HepG2 (cell line): ENCODE data around the gene TYMP. TPM values are rescaled to one million over a fixed set of nuclear protein-coding genes. Genes with fewer than 3 reads are reported as not detected.

ENCODE experiments used
- CHD2 ChIP-seq: IDR thresholded peaks from 2 replicates; pipeline ENCODE4 v1.6.1; 2011; ENCODE audit warnings: low read depth, low read length, improper control_type of control experiment
- ELF1 ChIP-seq: sonication (generic); formaldehyde crosslinking; IDR thresholded peaks from 2 replicates; pipeline ENCODE4 v1.4.0; 2020; ENCODE audit warnings: missing genetic modification reagents
- EP300 ChIP-seq, 3 experiments: sonication (generic) in 1 of 3; formaldehyde crosslinking in 1 of 3; IDR thresholded peaks; 2 replicates each; pipeline versions ENCODE4 v1.5.1 to v1.6.1; 2011 to 2020; ENCODE audit warnings: low read depth in 2 of 3, low read length in 2 of 3, borderline replicate concordance in 1 of 3, improper control_type of control experiment in 1 of 3, mild to moderate bottlenecking in 1 of 3, missing genetic modification reagents in 1 of 3, moderate library complexity in 1 of 3
- GLMP ChIP-seq: sonication (generic); formaldehyde crosslinking; IDR thresholded peaks from 2 replicates; pipeline ENCODE4 v1.9.0; 2021; ENCODE audit warnings: missing genetic modification reagents, mild to moderate bottlenecking, borderline replicate concordance
- GTF3A ChIP-seq: sonication (generic); formaldehyde crosslinking; conservative IDR thresholded peaks from 2 replicates; pipeline ENCODE4 v1.4.0; 2020; ENCODE audit warnings: mild to moderate bottlenecking, missing genetic modification reagents
- MAZ ChIP-seq, 2 experiments: sonication (generic) in 1 of 2; formaldehyde crosslinking in 1 of 2; IDR thresholded peaks; 2 replicates each; pipeline versions ENCODE4 v1.5.0 to v1.6.1; 2012 to 2020; ENCODE audit warnings: low read depth in 2 of 2, mild to moderate bottlenecking in 2 of 2, borderline replicate concordance in 1 of 2, improper control_type of control experiment in 1 of 2, low read length in 1 of 2, missing genetic modification reagents in 1 of 2, moderate library complexity in 1 of 2
- NR2F6 ChIP-seq, 2 experiments: IDR thresholded peaks; 2 replicates each; pipeline ENCODE4 v1.6.1; 2016; ENCODE audit warnings: antibody characterized with exemption in 1 of 2, mild to moderate bottlenecking in 1 of 2
- RBM22 ChIP-seq: fragments of 200-400 bp; formaldehyde crosslinking; optimal IDR thresholded peaks from 2 replicates; pipeline ENCODE3; 2017; ENCODE audit warnings: mild to moderate bottlenecking, low read length, moderate library complexity
- SCMH1 ChIP-seq: sonication (generic); formaldehyde crosslinking; IDR thresholded peaks from 2 replicates; pipeline ENCODE4 v1.9.0; 2021; ENCODE audit warnings: missing genetic modification reagents, mild to moderate bottlenecking, borderline replicate concordance
- TBP ChIP-seq: sonication (generic); formaldehyde crosslinking; IDR thresholded peaks from 2 replicates; pipeline ENCODE4 v1.5.0; 2020; ENCODE audit warnings: missing genetic modification reagents
- TIGD3 ChIP-seq: sonication (generic); formaldehyde crosslinking; IDR thresholded peaks from 2 replicates; pipeline ENCODE4 v1.5.1; 2020; ENCODE audit warnings: mild to moderate bottlenecking, missing genetic modification reagents, borderline replicate concordance
- TOE1 ChIP-seq: sonication (generic); formaldehyde crosslinking; IDR thresholded peaks from 2 replicates; pipeline ENCODE4 v1.4.0; 2020; ENCODE audit warnings: mild to moderate bottlenecking, missing genetic modification reagents
- ZNF12 ChIP-seq: sonication (generic); formaldehyde crosslinking; IDR thresholded peaks from 2 replicates; pipeline ENCODE4 v1.5.0; 2020; ENCODE audit warnings: missing genetic modification reagents
- ZNF350 ChIP-seq: sonication (generic); formaldehyde crosslinking; IDR thresholded peaks from 2 replicates; pipeline ENCODE4 v1.4.0; 2020; ENCODE audit warnings: mild to moderate bottlenecking, low read depth, missing genetic modification reagents, borderline replicate concordance
- ZNF382 ChIP-seq: sonication (generic); formaldehyde crosslinking; IDR thresholded peaks from 2 replicates; pipeline ENCODE4 v1.5.0; 2020; ENCODE audit warnings: missing genetic modification reagents, mild to moderate bottlenecking, borderline replicate concordance
- ZNF883 ChIP-seq: sonication (generic); formaldehyde crosslinking; IDR thresholded peaks from 2 replicates; pipeline ENCODE4 v1.5.1; 2020; ENCODE audit warnings: mild to moderate bottlenecking, missing genetic modification reagents; ENCODE audit errors: not compliant biosample characterization
- polyA plus RNA-seq, 8 experiments: library from polyadenylated mRNA; depleted of rRNA in 3 of 8; stranded (reverse) in 7 of 8; unstranded in 1 of 8; fragments of >200 nt; fragmentation: Illumina TruSeq in 4 of 8; extraction: Trizol in 4 of 8; gene quantifications; 2 replicates each; pipeline versions ENCODE4 v1.2.1 to v1.2.3, GENCODE V29; 2011 to 2016; ENCODE audit warnings: low read depth in 4 of 8, missing spikeins in 1 of 8, mixed read lengths in 1 of 8; ENCODE audit not compliant: insufficient read depth in 1 of 8
- total RNA-seq, 5 experiments: library from RNA; depleted of rRNA; stranded (reverse); fragments of >200 nt; fragmentation: Illumina TruSeq; extraction: Trizol; gene quantifications; 2 replicates each; pipeline ENCODE4 v1.2.3, GENCODE V29; 2016; ENCODE audit warnings: low read depth in 1 of 5
- TF ChIP-seq, protein P1 (sequence below): sonication (generic); formaldehyde crosslinking; IDR thresholded peaks from 2 replicates; pipeline ENCODE4 v1.5.0; 2020; ENCODE audit warnings: missing genetic modification reagents
- TF ChIP-seq, protein P2 (sequence below): sonication (generic); formaldehyde crosslinking; IDR thresholded peaks from 2 replicates; pipeline ENCODE4 v1.4.0; 2020; ENCODE audit warnings: mild to moderate bottlenecking, missing genetic modification reagents
- TF ChIP-seq, protein P3 (sequence below): sonication (generic); formaldehyde crosslinking; IDR thresholded peaks from 2 replicates; pipeline ENCODE4 v1.8.0; 2022; ENCODE audit warnings: mild to moderate bottlenecking, missing genetic modification reagents; ENCODE audit not compliant: insufficient replicate concordance

The TYMP gene
- total and polyA plus RNA-seq, 2 of the 13 experiments (the other 11 are each of a cell fraction or from before 2014, with no cell fraction given) = 3.9 to 4.3 TPM

GRCh38 chr22:50525104-50525857 lies 4.5 kb downstream of the TYMP start, which contains the start of gene SCO2 (continued):
- TF ChIP-seq, protein P1, sequence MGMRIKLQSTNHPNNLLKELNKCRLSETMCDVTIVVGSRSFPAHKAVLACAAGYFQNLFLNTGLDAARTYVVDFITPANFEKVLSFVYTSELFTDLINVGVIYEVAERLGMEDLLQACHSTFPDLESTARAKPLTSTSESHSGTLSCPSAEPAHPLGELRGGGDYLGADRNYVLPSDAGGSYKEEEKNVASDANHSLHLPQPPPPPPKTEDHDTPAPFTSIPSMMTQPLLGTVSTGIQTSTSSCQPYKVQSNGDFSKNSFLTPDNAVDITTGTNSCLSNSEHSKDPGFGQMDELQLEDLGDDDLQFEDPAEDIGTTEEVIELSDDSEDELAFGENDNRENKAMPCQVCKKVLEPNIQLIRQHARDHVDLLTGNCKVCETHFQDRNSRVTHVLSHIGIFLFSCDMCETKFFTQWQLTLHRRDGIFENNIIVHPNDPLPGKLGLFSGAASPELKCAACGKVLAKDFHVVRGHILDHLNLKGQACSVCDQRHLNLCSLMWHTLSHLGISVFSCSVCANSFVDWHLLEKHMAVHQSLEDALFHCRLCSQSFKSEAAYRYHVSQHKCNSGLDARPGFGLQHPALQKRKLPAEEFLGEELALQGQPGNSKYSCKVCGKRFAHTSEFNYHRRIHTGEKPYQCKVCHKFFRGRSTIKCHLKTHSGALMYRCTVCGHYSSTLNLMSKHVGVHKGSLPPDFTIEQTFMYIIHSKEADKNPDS (CRISPR knock-in tag) = 0 out of 2 replicates have a peak, but pooled peaks have one; percentile 43
- no peak for TF ChIP-seq NR2F6 (IDR thresholded peaks at IDR 0.05)
- no peak for TF ChIP-seq NR2F6 (CRISPR knock-in tag; IDR thresholded peaks at IDR 0.05)
- no peak for TF ChIP-seq GLMP
- TF ChIP-seq ELF1 (CRISPR knock-in tag) = peak; percentile 58
- TF ChIP-seq, protein P2, sequence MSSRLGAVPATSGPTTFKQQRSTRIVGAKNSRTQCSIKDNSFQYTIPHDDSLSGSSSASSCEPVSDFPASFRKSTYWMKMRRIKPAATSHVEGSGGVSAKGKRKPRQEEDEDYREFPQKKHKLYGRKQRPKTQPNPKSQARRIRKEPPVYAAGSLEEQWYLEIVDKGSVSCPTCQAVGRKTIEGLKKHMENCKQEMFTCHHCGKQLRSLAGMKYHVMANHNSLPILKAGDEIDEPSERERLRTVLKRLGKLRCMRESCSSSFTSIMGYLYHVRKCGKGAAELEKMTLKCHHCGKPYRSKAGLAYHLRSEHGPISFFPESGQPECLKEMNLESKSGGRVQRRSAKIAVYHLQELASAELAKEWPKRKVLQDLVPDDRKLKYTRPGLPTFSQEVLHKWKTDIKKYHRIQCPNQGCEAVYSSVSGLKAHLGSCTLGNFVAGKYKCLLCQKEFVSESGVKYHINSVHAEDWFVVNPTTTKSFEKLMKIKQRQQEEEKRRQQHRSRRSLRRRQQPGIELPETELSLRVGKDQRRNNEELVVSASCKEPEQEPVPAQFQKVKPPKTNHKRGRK (CRISPR knock-in tag) = 0 out of 2 replicates have a peak, but pooled peaks have one; percentile 40
- TF ChIP-seq SCMH1 (CRISPR knock-in tag) = no peak
- no peak for TF ChIP-seq EP300 (IDR thresholded peaks at IDR 0.05; ENCODE audit: low read depth in 2 of 2, low read length in 2 of 2)
- no peak for TF ChIP-seq EP300 (CRISPR knock-in tag; IDR thresholded peaks at IDR 0.05; ENCODE audit: borderline replicate concordance)
- TF ChIP-seq TIGD3 = no peak
- TF ChIP-seq, protein P3, sequence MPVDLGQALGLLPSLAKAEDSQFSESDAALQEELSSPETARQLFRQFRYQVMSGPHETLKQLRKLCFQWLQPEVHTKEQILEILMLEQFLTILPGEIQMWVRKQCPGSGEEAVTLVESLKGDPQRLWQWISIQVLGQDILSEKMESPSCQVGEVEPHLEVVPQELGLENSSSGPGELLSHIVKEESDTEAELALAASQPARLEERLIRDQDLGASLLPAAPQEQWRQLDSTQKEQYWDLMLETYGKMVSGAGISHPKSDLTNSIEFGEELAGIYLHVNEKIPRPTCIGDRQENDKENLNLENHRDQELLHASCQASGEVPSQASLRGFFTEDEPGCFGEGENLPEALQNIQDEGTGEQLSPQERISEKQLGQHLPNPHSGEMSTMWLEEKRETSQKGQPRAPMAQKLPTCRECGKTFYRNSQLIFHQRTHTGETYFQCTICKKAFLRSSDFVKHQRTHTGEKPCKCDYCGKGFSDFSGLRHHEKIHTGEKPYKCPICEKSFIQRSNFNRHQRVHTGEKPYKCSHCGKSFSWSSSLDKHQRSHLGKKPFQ (CRISPR knock-in tag) = peak; percentile 44
- no peak for TF ChIP-seq GTF3A
- TF ChIP-seq TOE1 (CRISPR knock-in tag) = no peak
- TF ChIP-seq ZNF350 (CRISPR knock-in tag) = peak; percentile 83
- TF ChIP-seq ZNF382 = no peak
- TF ChIP-seq ZNF12 (CRISPR knock-in tag) = peak; percentile 74; the same call in 1 of the 2 replicates
- TF ChIP-seq RBM22 = no peak
- TF ChIP-seq ZNF883 (CRISPR knock-in tag) = peak; percentile 62
- TF ChIP-seq MAZ (IDR thresholded peaks at IDR 0.05; ENCODE audit: borderline replicate concordance, low read depth, low read length) = peak; percentile 50; the same call in 1 of the 2 replicates
- peak; percentile 98 for TF ChIP-seq MAZ (CRISPR knock-in tag; IDR thresholded peaks at IDR 0.05; ENCODE audit: low read depth)
- peak; percentile 77 for TF ChIP-seq CHD2
- no peak for TF ChIP-seq TBP (CRISPR knock-in tag)
